Esophagus muscularis mucosa (tissue), 4 donors: ENCODE measurements around the gene LRRC8C. TPM values are rescaled to one million over a fixed set of nuclear protein-coding genes. Genes with fewer than 3 reads are reported as not detected.

Experiments used
- DNase-seq: peaks from one replicate; pipeline ENCODE4 v3.0.0-alpha.2; 2017; ENCODE audit errors: extremely low spot score
- H3K27ac ChIP-seq, 4 donors: fragments of 200-600 bp; sonication (generic); replicated peaks in 1 of 4; 1 replicate in 3 of 4; 2 replicates in 1 of 4; pipeline ENCODE4 v1.5.1; 2016 to 2019; ENCODE audit warnings: mild to moderate bottlenecking in 1 of 4
- H3K27me3 ChIP-seq, 4 donors: fragments of 200-600 bp; sonication (generic); one replicate each; pipeline versions ENCODE4 v1.5.1 to v1.6.0; 2016 to 2019
- H3K36me3 ChIP-seq, 4 donors: fragments of 200-600 bp; sonication (generic); one replicate each; pipeline ENCODE4 v1.5.1; 2016 to 2019
- H3K4me1 ChIP-seq, 4 donors: fragments of 200-600 bp; sonication (generic); one replicate each; pipeline ENCODE4 v1.5.1; 2016 to 2019
- H3K4me3 ChIP-seq, 4 donors: fragments of 200-600 bp; sonication (generic); 1 replicate in 2 of 4; 2 replicates in 2 of 4; pipeline ENCODE4 v1.5.1; 2016 to 2019; ENCODE audit warnings: mild to moderate bottlenecking in 4 of 4, moderate library complexity in 1 of 4
- H3K9me3 ChIP-seq, 4 donors: fragments of 200-600 bp; sonication (generic); 1 replicate in 3 of 4; 2 replicates in 1 of 4; pipeline ENCODE4 v1.5.1; 2016 to 2019
- CTCF ChIP-seq, 3 experiments: fragments of 200-600 bp in 2 of 3; fragments of 450-650 bp in 1 of 3; sonication (generic) in 2 of 3; IDR thresholded peaks; one replicate each; pipeline ENCODE4 v1.5.1; 2017 to 2019; ENCODE audit warnings: antibody characterized with exemption in 3 of 3, mild to moderate bottlenecking in 2 of 3, moderate library complexity in 1 of 3
- EP300 ChIP-seq: sonication (generic); formaldehyde crosslinking; IDR thresholded peaks from one replicate; pipeline ENCODE4 v1.6.1; 2017; ENCODE audit warnings: antibody characterized with exemption
- POLR2A ChIP-seq: fragments of 450-650 bp; IDR thresholded peaks from one replicate; pipeline ENCODE4 v1.6.1; 2017; ENCODE audit warnings: antibody characterized with exemption, moderate library complexity, mild to moderate bottlenecking, low read depth
- POLR2AphosphoS5 ChIP-seq, 2 donors: sonication (generic); formaldehyde crosslinking; IDR thresholded peaks; one replicate each; pipeline ENCODE4 v1.6.1; 2017; ENCODE audit warnings: antibody characterized with exemption in 2 of 2
- WGBS: methylation state at CpG from one replicate; pipeline ENCODE4 v1.1.5; 2018; 5-methylcytosine and 5-hydroxymethylcytosine counted together
- intact Hi-C: fragments of 100-400 bp; cut with DNase I; formaldehyde crosslinking; loops from one replicate; pipeline ENCODE4 v1.15.1; 2023
- total RNA-seq, 4 donors: library from RNA; depleted of rRNA; stranded (reverse); fragments of >200 nt; gene quantifications; one replicate each; pipeline versions ENCODE4 v1.1.0 to v1.2.1, GENCODE V29; 2016

The LRRC8C gene
- total RNA-seq, 4 donors from 2014 or later: 5.8 to 8.9 (median 7.4) TPM

DNA sequence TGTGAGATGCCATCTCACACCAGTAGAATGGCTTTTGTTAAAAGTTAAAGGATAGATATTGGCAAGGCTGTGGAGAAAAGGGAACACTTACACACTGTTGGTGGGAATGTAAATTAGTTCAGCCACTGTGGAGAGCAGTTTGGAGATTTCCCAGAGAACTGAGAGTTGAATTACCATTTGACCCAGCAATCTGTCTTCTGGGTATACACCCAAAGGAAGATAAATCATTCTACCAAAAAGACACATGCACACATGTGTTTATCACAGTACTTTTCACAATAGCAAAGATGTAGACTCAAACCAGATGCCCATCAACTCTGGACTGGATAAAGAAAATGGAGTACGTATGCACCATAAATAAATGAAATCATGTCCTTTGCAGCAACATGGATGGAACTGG lies 99.3 kb downstream of the LRRC8C start:
- intact Hi-C loops: no loop called here
- no peak for DNase-seq
- no peak for TF ChIP-seq POLR2AphosphoS5 (IDR thresholded peaks at IDR 0.05)
- no peak for TF ChIP-seq EP300
- no peak for TF ChIP-seq CTCF (IDR thresholded peaks at IDR 0.05)
- TF ChIP-seq POLR2A: no peak
- WGBS: 92% methylated on average over 1 of the region's 1 CpG
- H3K9me3 ChIP-seq: no peaks in the 10 kb centered on the region
- no peaks in the 10 kb centered on the region for H3K27me3 ChIP-seq
- H3K4me3 ChIP-seq: no peak overlapping the region
- no peak overlapping the region for H3K27ac ChIP-seq
- H3K4me1 ChIP-seq: peaks cover 0 to 7% (median 3%) of the 10 kb centered on the region in 4 donors
- no peaks in the 10 kb centered on the region for H3K36me3 ChIP-seq

GRCh38 chr1:89732643-89733222 lies 99.8 kb downstream of the LRRC8C start:
- DNase-seq: no peak
- Histone ChIP-seq H3K4me1 (peaks cover 0 to 7% (median under 1%) of the 10 kb centered on the region in 4 donors), H3K27ac (no peak overlapping the region), H3K4me3 (no peak overlapping the region), H3K27me3 (no peaks in the 10 kb centered on the region), H3K36me3 (no peaks in the 10 kb centered on the region), H3K9me3 (no peaks in the 10 kb centered on the region)
- no peak for TF ChIP-seq POLR2AphosphoS5 (IDR thresholded peaks at IDR 0.05)
- no peak for TF ChIP-seq CTCF (IDR thresholded peaks at IDR 0.05)
- TF ChIP-seq EP300: no peak
- no peak for TF ChIP-seq POLR2A
- intact Hi-C loops: no loop called here
- 95% methylated on average over 3 of the region's 3 CpGs for WGBS

DNA sequence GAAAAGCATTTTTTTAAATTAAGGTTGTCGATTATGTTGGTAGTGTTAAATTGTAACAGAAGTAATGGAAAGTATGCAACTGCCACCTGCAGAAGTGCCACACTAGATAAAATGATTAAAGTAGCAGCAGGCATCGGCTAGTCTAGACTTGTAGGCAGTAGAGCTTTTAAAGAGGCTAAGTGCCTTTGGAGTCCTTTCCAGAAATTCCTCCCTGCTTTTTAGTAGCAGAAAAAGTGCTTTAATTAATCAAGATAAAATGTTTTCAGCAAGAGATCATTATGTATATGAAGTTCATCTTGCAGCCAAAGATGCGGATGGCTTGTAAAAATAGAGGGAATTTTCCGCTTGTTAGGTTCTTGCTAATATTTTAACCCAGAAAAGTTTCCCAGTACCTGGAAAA lies 100.8 kb downstream of the LRRC8C start:
- Histone ChIP-seq H3K9me3 (no peaks in the 10 kb centered on the region), H3K4me3 (no peak overlapping the region), H3K36me3 (no peaks in the 10 kb centered on the region), H3K27ac (no peak overlapping the region), H3K4me1 (peaks cover 0 to 7% (median under 1%) of the 10 kb centered on the region in 4 donors), H3K27me3 (no peaks in the 10 kb centered on the region)
- 92% methylated on average over 4 of the region's 4 CpGs for WGBS
- DNase-seq: no peak
- intact Hi-C loops: no loop called here
- TF ChIP-seq POLR2A (no peak), EP300 (no peak), POLR2AphosphoS5 (IDR thresholded peaks at IDR 0.05) (no peak), CTCF (IDR thresholded peaks at IDR 0.05) (no peak)

DNA sequence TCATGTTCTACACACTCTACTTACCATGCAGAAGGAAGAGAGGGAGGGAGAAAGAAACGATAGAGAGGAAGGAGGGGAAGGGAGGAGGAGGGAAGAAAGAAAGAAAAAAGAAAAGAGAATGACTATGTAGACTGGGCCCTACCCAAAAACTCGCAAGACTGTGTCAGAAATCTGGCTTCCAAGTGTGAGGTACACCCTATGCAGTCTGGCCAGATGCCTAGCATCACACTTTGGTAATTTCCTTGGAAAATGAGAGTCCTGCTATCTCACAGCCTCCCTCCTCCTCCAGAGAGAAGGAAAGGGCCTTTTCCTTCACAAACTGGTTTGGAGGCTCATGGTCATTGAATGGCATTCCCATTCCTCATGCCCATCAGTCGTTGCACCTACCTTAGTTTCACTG lies 101.5 kb downstream of the LRRC8C start:
- Histone ChIP-seq H3K27ac (no peak overlapping the region), H3K27me3 (no peaks in the 10 kb centered on the region), H3K9me3 (no peaks in the 10 kb centered on the region), H3K36me3 (no peaks in the 10 kb centered on the region), H3K4me3 (no peak overlapping the region), H3K4me1 (peaks cover 0 to 7% (median 4%) of the 10 kb centered on the region in 4 donors)
- intact Hi-C loops: no loop called here
- DNase-seq: no peak
- no peak for TF ChIP-seq POLR2A
- WGBS: 63% methylated on average over 3 of the region's 3 CpGs

DNA sequence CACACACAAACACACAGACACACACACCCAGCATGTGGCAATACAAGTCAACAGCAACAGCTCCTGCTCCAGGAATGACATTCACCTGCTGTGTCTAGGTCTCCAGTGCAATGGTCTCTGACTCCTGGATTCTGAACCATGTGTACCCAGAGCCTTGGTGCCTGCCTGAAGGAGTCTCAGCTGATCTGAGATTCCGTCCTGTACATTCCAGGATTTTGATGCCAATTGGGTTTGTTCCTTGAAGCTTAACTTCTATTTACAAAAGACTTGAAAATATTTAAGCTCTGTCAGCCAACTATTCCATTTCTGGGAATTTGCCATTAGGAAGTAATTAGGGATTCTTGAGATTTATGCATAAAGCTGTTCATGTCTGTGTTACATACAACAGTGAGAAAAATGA lies 102.6 kb downstream of the LRRC8C start:
- WGBS: 30% methylated on average over 1 of the region's 1 CpG

More for the DNA sequence above, 102.6 kb downstream of the LRRC8C start:
- no peak for DNase-seq
- H3K27me3 ChIP-seq: no peaks in the 10 kb centered on the region
- H3K4me3 ChIP-seq: no peak overlapping the region
- no peaks in the 10 kb centered on the region for H3K9me3 ChIP-seq
- intact Hi-C loops: no loop called here
- H3K4me1 ChIP-seq: peaks cover 0 to 10% (median 5%) of the 10 kb centered on the region in 4 donors
- H3K27ac ChIP-seq: no peak overlapping the region
- no peaks in the 10 kb centered on the region for H3K36me3 ChIP-seq
- TF ChIP-seq POLR2AphosphoS5 (IDR thresholded peaks at IDR 0.05): no peak
- no peak for TF ChIP-seq POLR2A
- TF ChIP-seq EP300: no peak
- no peak for TF ChIP-seq CTCF (IDR thresholded peaks at IDR 0.05)
